ENCODE data around the gene SLC4A7. TPM values are rescaled to one million over a fixed set of nuclear protein-coding genes. Genes with fewer than 3 reads are reported as not detected.
"Not testable (repeated sequence)": the region's sequence is repeated elsewhere in the genome, so short reads cannot be mapped to it uniquely, and the experiment has no call there.

The SLC4A7 gene
- total and polyA plus RNA-seq, 3 donors from 2014 or later: 17.7 to 46.6 (median 43.2) TPM

GRCh38 chr3:27449530-27450150 is 34.5 kb downstream of the SLC4A7 start:
- WGBS, 2 donors: 89 to 93% methylated on average over 2 of the region's 2 CpGs
- Histone ChIP-seq H3K4me3 (no peak overlapping the region), H3K27me3 (no peaks in the 10 kb centered on the region), H3K9me3 (no peaks in the 10 kb centered on the region), H3K4me1 (no peaks in the 10 kb centered on the region), H3K27ac (no peak overlapping the region), H3K36me3 (ENCODE audit: low read depth, missing control alignments) (no peaks in the 10 kb centered on the region)
- intact Hi-C loops (cut with DNase I; ENCODE audit: low total_unique reads): no loop called here
- no peak for DNase-seq
- TF ChIP-seq POLR2A (IDR thresholded peaks at IDR 0.05) (no peak), CTCF (IDR thresholded peaks at IDR 0.05) (no peak)

DNA sequence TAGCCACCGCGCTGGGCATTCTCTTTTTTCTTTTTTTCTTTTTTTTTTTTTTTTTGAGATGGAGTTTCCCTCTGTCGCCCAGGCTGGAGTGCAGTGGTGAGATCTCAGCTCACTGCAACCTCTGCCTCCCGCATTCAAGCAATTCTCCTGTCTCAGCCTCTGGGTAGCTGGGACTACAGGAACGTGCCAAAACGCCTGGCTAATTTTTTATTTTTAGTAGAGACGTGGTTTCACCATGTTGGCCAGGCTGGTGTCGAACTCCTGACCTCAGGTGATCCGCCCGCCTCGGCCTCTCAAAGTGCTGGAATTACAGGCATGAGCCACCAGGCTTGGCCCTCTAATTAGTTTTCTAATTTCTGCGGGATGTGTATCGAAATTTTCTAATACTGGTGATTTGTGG is 41.2 kb downstream of the SLC4A7 start:
- intact Hi-C loops (cut with DNase I; ENCODE audit: low total_unique reads); H3K27ac ChIP-seq; H3K4me3 ChIP-seq; H3K27me3 ChIP-seq; DNase-seq; H3K9me3 ChIP-seq; H3K36me3 ChIP-seq (ENCODE audit: low read depth, missing control alignments); H3K4me1 ChIP-seq: not testable (repeated sequence)
- 95 to 97% methylated on average over 13 of the region's 13 CpGs for WGBS, 2 donors

DNA sequence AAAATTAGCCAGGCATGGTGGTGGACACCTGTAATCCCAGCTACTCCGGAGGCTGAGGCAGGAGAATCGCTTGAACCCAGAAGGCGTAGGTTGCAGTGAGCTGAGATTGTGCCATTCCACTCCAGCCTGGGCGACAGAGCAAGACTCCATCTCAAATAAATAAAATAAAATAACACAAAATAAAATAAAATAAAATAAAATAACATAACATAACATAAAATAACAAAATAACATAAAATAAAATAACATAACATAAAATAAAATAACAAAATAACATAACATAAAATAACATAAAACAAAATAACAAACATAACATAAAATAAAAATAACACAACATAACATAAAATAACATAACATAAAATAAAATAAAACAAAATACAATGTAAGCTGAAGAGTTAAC is 45.8 kb downstream of the SLC4A7 start:
- WGBS, 2 donors: 95 to 96% methylated on average over 4 of the region's 4 CpGs
- H3K4me1 ChIP-seq; intact Hi-C loops (cut with DNase I; ENCODE audit: low total_unique reads); H3K27me3 ChIP-seq; H3K4me3 ChIP-seq; H3K9me3 ChIP-seq; DNase-seq; H3K36me3 ChIP-seq (ENCODE audit: low read depth, missing control alignments); H3K27ac ChIP-seq: not testable (repeated sequence)

DNA sequence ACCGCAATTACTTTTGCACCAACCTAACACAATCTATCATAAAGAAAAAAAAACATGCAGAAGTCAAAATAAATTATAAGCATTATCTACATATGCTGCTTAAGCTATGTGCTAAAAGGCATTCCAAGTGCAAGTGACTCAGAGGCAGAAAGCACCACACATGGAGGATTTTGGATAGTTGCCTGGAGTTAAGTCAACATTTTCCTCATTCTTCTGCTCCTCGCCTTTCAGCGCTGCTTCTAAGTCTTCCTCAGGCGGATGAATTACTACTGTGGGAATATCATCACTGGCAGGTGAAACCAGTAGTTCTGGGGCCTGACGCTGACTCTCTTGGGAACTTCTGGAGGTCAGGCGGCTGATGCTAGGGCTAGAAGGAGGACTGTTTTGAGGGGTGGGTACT is 53.1 kb downstream of the SLC4A7 start:
- Histone ChIP-seq H3K4me1 (no peaks in the 10 kb centered on the region), H3K36me3 (ENCODE audit: low read depth, missing control alignments) (no peaks in the 10 kb centered on the region), H3K27me3 (no peaks in the 10 kb centered on the region), H3K27ac (no peak overlapping the region), H3K4me3 (no peak overlapping the region), H3K9me3 (no peaks in the 10 kb centered on the region)
- DNase-seq: no peak
- intact Hi-C loops (cut with DNase I; ENCODE audit: low total_unique reads): no loop called here
- TF ChIP-seq CTCF (IDR thresholded peaks at IDR 0.05): no peak
- TF ChIP-seq POLR2A (IDR thresholded peaks at IDR 0.05): no peak
- 71 to 77% methylated on average over 6 of the region's 6 CpGs for WGBS, 2 donors

- Histone ChIP-seq H3K4me1 (no peaks in the 10 kb centered on the region), H3K27me3 (no peaks in the 10 kb centered on the region), H3K4me3 (no peak overlapping the region), H3K9me3 (no peaks in the 10 kb centered on the region), H3K27ac (no peak overlapping the region), H3K36me3 (ENCODE audit: low read depth, missing control alignments) (no peaks in the 10 kb centered on the region)
- intact Hi-C loops (cut with DNase I; ENCODE audit: low total_unique reads): no loop called here
- WGBS, 2 donors: 93 to 95% methylated on average over 2 of the region's 2 CpGs
- no peak for TF ChIP-seq POLR2A (IDR thresholded peaks at IDR 0.05)
- no peak for TF ChIP-seq CTCF (IDR thresholded peaks at IDR 0.05)
- no peak for DNase-seq
Measured at GRCh38 chr3:27429909-27430308, 54.3 kb downstream of the SLC4A7 start.

- H3K4me3 ChIP-seq: no peak overlapping the region
- H3K27ac ChIP-seq: no peak overlapping the region
- no peak for DNase-seq
- intact Hi-C loops (cut with DNase I; ENCODE audit: low total_unique reads): no loop called here
- TF ChIP-seq CTCF (IDR thresholded peaks at IDR 0.05): no peak
- no peak for TF ChIP-seq POLR2A (IDR thresholded peaks at IDR 0.05)
- no peaks in the 10 kb centered on the region for H3K9me3 ChIP-seq
- no peaks in the 10 kb centered on the region for H3K27me3 ChIP-seq
- no peaks in the 10 kb centered on the region for H3K36me3 ChIP-seq (ENCODE audit: low read depth, missing control alignments)
- H3K4me1 ChIP-seq: no peaks in the 10 kb centered on the region
Measured at GRCh38 chr3:27428446-27428845, 55.7 kb downstream of the SLC4A7 start.
